HTR-8/SVneo (cell line): ENCODE measurements around the gene ATXN7L3.
"Not testable (repeated sequence)": the region's sequence is repeated elsewhere in the genome, so short reads cannot be mapped to it uniquely, and the experiment has no call there.

Experiments used
- DNase-seq: peaks from one replicate; pipeline ENCODE4 v3.0.0; 2011; ENCODE audit warnings: low spot score, mixed read lengths; ENCODE audit not compliant: insufficient read length
- FAIRE-seq: peaks from 2 replicates; lab custom pipeline; 2011; peaks lifted over from hg19 to GRCh38; lab: Jason Lieb, UNC

Gene ATXN7L3

DNA sequence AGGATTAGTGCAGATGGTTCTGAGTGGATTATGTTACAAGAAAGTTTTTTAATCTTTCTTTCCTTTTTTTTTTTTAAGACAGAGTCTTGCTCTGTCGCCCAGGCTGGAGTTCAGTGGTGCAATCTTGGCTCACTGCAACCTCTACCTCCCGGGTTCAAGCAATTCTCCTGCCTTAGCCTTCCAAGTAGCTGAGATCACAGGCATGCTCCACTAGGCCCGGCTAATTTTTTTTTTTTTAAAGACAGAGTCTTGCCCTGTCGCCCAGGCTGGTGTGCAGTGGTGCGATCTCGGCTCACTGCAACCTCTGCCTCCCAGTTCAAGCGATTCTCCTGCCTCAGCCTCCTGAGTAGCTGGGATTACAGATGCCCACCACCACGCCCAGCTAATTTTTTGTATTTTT, 55.8 kb downstream of the ATXN7L3 start:
- FAIRE-seq, DNase-seq: not testable (repeated sequence)
